H1 (cell line): ENCODE data around the gene SERPINF2. TPM values are rescaled to one million over a fixed set of nuclear protein-coding genes. Genes with fewer than 3 reads are reported as not detected.

Experiments used
- CTCF ChIA-PET: fragments of 300-600 bp; sonication (Branson Sonifier 250); formaldehyde crosslinking; loops from one replicate; lab custom pipeline; 2021; ENCODE audit not compliant: partially characterized antibody; lab: Charles Lee
- POLR2A ChIA-PET: fragments of 300-600 bp; sonication (Branson Sonifier 250); formaldehyde crosslinking; loops from one replicate; lab custom pipeline; 2021; ENCODE audit warnings: inconsistent platforms; ENCODE audit not compliant: partially characterized antibody; lab: Charles Lee
- DNase-seq, 2 experiments: peaks; one replicate each; pipeline versions ENCODE4 v3.0.0 to v3.0.0-alpha.2; 2010 to 2022; ENCODE audit warnings: low spot score in 2 of 2, low read depth in 1 of 2, mixed read lengths in 1 of 2
- FAIRE-seq: peaks from 2 replicates; lab custom pipeline; 2011; peaks lifted over from hg19 to GRCh38; lab: Jason Lieb, UNC
- H2AFZ ChIP-seq: 2 replicates; pipeline ENCODE4 v1.8.1; 2012; ENCODE audit warnings: low read length, inconsistent platforms
- H2AK5ac ChIP-seq: 2 replicates; pipeline ENCODE4 v1.6.1; 2013; ENCODE audit warnings: low read depth, low read length
- H2BK120ac ChIP-seq: replicated peaks from 2 replicates; pipeline ENCODE3; 2013; ENCODE audit warnings: low read depth, low read length, inconsistent platforms
- H2BK12ac ChIP-seq: 2 replicates; pipeline ENCODE4 v1.6.1; 2013; ENCODE audit warnings: low read depth, low read length
- H2BK15ac ChIP-seq: 2 replicates; pipeline ENCODE4 v1.6.1; 2013; ENCODE audit warnings: low read length
- H2BK20ac ChIP-seq: 2 replicates; pipeline ENCODE4 v1.6.1; 2013; ENCODE audit warnings: low read length
- H2BK5ac ChIP-seq: 2 replicates; pipeline ENCODE4 v1.6.1; 2013; ENCODE audit warnings: low read depth, low read length
- H3K14ac ChIP-seq: 2 replicates; pipeline ENCODE4 v1.6.1; 2013; ENCODE audit warnings: inconsistent platforms; ENCODE audit not compliant: insufficient read length
- H3K18ac ChIP-seq: 2 replicates; pipeline ENCODE4 v1.6.1; 2013; ENCODE audit warnings: low read length; ENCODE audit errors: extremely low read depth
- H3K23ac ChIP-seq: 2 replicates; pipeline ENCODE4 v1.6.1; 2013; ENCODE audit warnings: inconsistent platforms; ENCODE audit not compliant: insufficient read length
- H3K23me2 ChIP-seq: 2 replicates; pipeline ENCODE4 v1.6.1; 2013; ENCODE audit warnings: low read depth, low read length
- H3K27ac ChIP-seq: 2 replicates; pipeline ENCODE4 v1.6.1; 2011; ENCODE audit warnings: low read depth, low read length, inconsistent platforms
- H3K27me3 ChIP-seq, 4 experiments: replicated peaks in 1 of 4; 1 replicate in 1 of 4; 2 replicates in 3 of 4; pipeline versions ENCODE4 v1.6.1 to v1.8.1; 2011 to 2013; ENCODE audit warnings: low read length in 3 of 4, mild to moderate bottlenecking in 3 of 4, inconsistent platforms in 2 of 4, mixed read lengths in 2 of 4, moderate library complexity in 1 of 4; ENCODE audit not compliant: control insufficient read depth in 3 of 4, insufficient read depth in 3 of 4; ENCODE audit errors: extremely low read depth in 1 of 4
- H3K36me3 ChIP-seq, 4 experiments: 2 replicates each; pipeline versions ENCODE4 v1.6.1 to v1.8.1; 2011 to 2013; ENCODE audit warnings: mild to moderate bottlenecking in 4 of 4, low read length in 3 of 4, moderate library complexity in 2 of 4, control low read depth in 1 of 4, inconsistent platforms in 1 of 4; ENCODE audit not compliant: insufficient read depth in 4 of 4, control insufficient read depth in 2 of 4
- H3K4ac ChIP-seq: replicated peaks from 2 replicates; pipeline ENCODE3; 2013; ENCODE audit warnings: low read length, low read depth, mixed read lengths, inconsistent platforms; ENCODE audit not compliant: insufficient read length
- H3K4me1 ChIP-seq, 4 experiments: replicated peaks in 1 of 4; 1 replicate in 1 of 4; 2 replicates in 3 of 4; pipeline versions ENCODE4 v1.6.1 to v1.8.1; 2011 to 2013; ENCODE audit warnings: low read length in 3 of 4, inconsistent platforms in 2 of 4, mixed read lengths in 1 of 4; ENCODE audit not compliant: insufficient read depth in 4 of 4, control insufficient read depth in 3 of 4
- H3K4me2 ChIP-seq, 2 experiments: 2 replicates each; pipeline versions ENCODE4 v1.6.1 to v1.8.1; 2011 to 2013; ENCODE audit warnings: low read depth in 2 of 2, low read length in 2 of 2, control low read depth in 1 of 2, inconsistent platforms in 1 of 2, mild to moderate bottlenecking in 1 of 2; ENCODE audit not compliant: insufficient read depth in 1 of 2
- H3K4me3 ChIP-seq, 4 experiments: fragments of 200-600, 300-600 bp in 1 of 4; sonication (generic), shearing (Covaris generic), sonication (Bioruptor Twin) in 1 of 4; 2 replicates each; pipeline versions ENCODE4 v1.5.1 to v1.8.1; 2011 to 2016; ENCODE audit warnings: low read length in 4 of 4, low read depth in 3 of 4, control low read depth in 2 of 4, inconsistent platforms in 2 of 4, mild to moderate bottlenecking in 2 of 4, mixed read lengths in 1 of 4, moderate library complexity in 1 of 4; ENCODE audit not compliant: insufficient read depth in 2 of 4; ENCODE audit errors: extremely low read depth in 1 of 4
- H3K56ac ChIP-seq: replicated peaks from 2 replicates; pipeline ENCODE3; 2013; ENCODE audit warnings: low read depth, mild to moderate bottlenecking, mixed read lengths, low read length, inconsistent platforms; ENCODE audit not compliant: insufficient read length
- H3K79me1 ChIP-seq: 2 replicates; pipeline ENCODE4 v1.6.1; 2013; ENCODE audit warnings: low read depth, low read length, control low read depth
- H3K79me2 ChIP-seq, 2 experiments: 2 replicates each; pipeline versions ENCODE4 v1.6.1 to v1.8.1; 2012 to 2013; ENCODE audit warnings: low read length in 2 of 2, mild to moderate bottlenecking in 2 of 2, inconsistent platforms in 1 of 2; ENCODE audit not compliant: insufficient read depth in 2 of 2, control insufficient read depth in 1 of 2
- H3K9ac ChIP-seq, 4 experiments: replicated peaks in 1 of 4; 1 replicate in 1 of 4; 2 replicates in 3 of 4; pipeline versions ENCODE4 v1.6.1 to v1.8.1; 2011 to 2013; ENCODE audit warnings: low read depth in 3 of 4, low read length in 3 of 4, control low read depth in 2 of 4, mild to moderate bottlenecking in 2 of 4, moderate library complexity in 2 of 4, inconsistent platforms in 1 of 4; ENCODE audit errors: extremely low read depth in 1 of 4
- H3K9me3 ChIP-seq, 2 experiments: 2 replicates each; pipeline versions ENCODE4 v1.6.1 to v1.8.1; 2012 to 2013; ENCODE audit warnings: mild to moderate bottlenecking in 2 of 2, moderate library complexity in 2 of 2, control low read depth in 1 of 2, inconsistent platforms in 1 of 2, low read depth in 1 of 2, low read length in 1 of 2, mixed read lengths in 1 of 2; ENCODE audit not compliant: insufficient read depth in 2 of 2
- H4K20me1 ChIP-seq, 2 experiments: replicated peaks in 1 of 2; 2 replicates each; pipeline versions ENCODE3 to v1.8.1; 2011 to 2013; ENCODE audit warnings: inconsistent platforms in 2 of 2, low read length in 2 of 2, mild to moderate bottlenecking in 1 of 2; ENCODE audit not compliant: insufficient read depth in 2 of 2, control insufficient read depth in 1 of 2
- H4K5ac ChIP-seq: 2 replicates; pipeline ENCODE4 v1.6.1; 2013; ENCODE audit warnings: low read length, low read depth, mixed read lengths, inconsistent platforms; ENCODE audit not compliant: insufficient read length
- H4K8ac ChIP-seq: 2 replicates; pipeline ENCODE4 v1.8.0; 2013; ENCODE audit warnings: mild to moderate bottlenecking, moderate library complexity, low read length, inconsistent platforms; ENCODE audit not compliant: insufficient read depth; ENCODE audit errors: extremely low read depth
- H4K91ac ChIP-seq: replicated peaks from 2 replicates; pipeline ENCODE3; 2013; ENCODE audit warnings: low read length, mixed read lengths, inconsistent platforms; ENCODE audit not compliant: insufficient read length
- ASH2L ChIP-seq: fragments of 200-600, 300-600 bp; sonication (generic); IDR thresholded peaks from one replicate; pipeline ENCODE4 v1.7.1; 2017; ENCODE audit warnings: low read length
- POLR2A ChIP-seq, 2 experiments: IDR thresholded peaks; 1 replicate in 1 of 2; 2 replicates in 1 of 2; pipeline ENCODE4 v1.6.1; 2011; ENCODE audit warnings: low read depth in 2 of 2, low read length in 2 of 2, mild to moderate bottlenecking in 2 of 2; ENCODE audit errors: control extremely low read depth in 1 of 2
- TEAD4 ChIP-seq: IDR thresholded peaks from 2 replicates; pipeline ENCODE4 v1.6.1; 2012; ENCODE audit warnings: low read depth, low read length, inconsistent platforms, mixed read lengths
- WGBS, 2 experiments: shearing (Covaris generic) in 1 of 2; methylation state at CpG; one replicate each; pipeline versions ENCODE4 v1.1.6 to v1.1.7; 2013 to 2015; ENCODE audit warnings: low lambda C conversion rate in 2 of 2, mixed read lengths in 2 of 2, inconsistent platforms in 1 of 2, low coverage in 1 of 2, missing lambda C conversion rate in 1 of 2; ENCODE audit not compliant: insufficient replicate concordance in 2 of 2, insufficient coverage in 1 of 2, insufficient read length in 1 of 2; ENCODE audit errors: extremely low coverage in 1 of 2, missing lambda C conversion rate in 1 of 2; 5-methylcytosine and 5-hydroxymethylcytosine counted together
- polyA plus RNA-seq, 7 experiments: library from polyadenylated mRNA; depleted of rRNA in 3 of 7; stranded (reverse) in 5 of 7; unstranded in 2 of 7; fragments of >200 nt in 5 of 7; fragments of 200-250 nt in 2 of 7; gene quantifications; 1 replicate in 5 of 7; 2 replicates in 1 of 7; 4 replicates in 1 of 7; pipeline versions ENCODE4 v1.2.1 to v1.2.3, GENCODE V29; 2011 to 2013; ENCODE audit warnings: missing spikeins in 2 of 7, mixed read lengths in 2 of 7
- total RNA-seq: library from RNA; stranded (reverse); fragmentation: NEBNext Ultra II Directional; extraction: Animal tissue kit (Norgen Biotek cat#: 25700); gene quantifications from 2 replicates; pipeline ENCODE4 v1.2.1, GENCODE V29; 2021

Gene SERPINF2
- total and polyA plus RNA-seq, 2 of the 8 experiments (the other 6 are each of a cell fraction or from before 2014, with no cell fraction given), result 1.8 to 3.2 TPM

DNA sequence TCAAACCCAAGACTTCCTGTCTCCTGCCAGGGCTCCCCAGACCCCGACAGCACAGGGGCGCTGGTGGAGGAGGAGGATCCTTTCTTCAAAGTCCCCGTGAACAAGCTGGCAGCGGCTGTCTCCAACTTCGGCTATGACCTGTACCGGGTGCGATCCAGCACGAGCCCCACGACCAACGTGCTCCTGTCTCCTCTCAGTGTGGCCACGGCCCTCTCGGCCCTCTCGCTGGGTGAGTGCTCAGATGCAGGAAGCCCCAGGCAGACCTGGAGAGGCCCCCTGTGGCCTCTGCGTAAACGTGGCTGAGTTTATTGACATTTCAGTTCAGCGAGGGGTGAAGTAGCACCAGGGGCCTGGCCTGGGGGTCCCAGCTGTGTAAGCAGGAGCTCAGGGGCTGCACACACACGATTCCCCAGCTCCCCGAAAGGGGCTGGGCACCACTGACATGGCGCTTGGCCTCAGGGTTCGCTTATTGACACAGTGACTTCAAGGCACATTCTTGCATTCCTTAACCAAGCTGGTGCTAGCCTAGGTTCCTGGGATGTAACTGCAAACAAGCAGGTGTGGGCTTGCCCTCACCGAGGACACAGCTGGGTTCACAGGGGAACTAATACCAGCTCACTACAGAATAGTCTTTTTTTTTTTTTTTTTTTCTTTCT is 27.3 kb downstream of the SERPINF2 start:
- no peak overlapping the region for H2AK5ac ChIP-seq
- no peaks in the 10 kb centered on the region for H3K27me3 ChIP-seq
- no peak overlapping the region for H2BK120ac ChIP-seq
- CTCF ChIA-PET, result interaction anchor here (0.6 to 6.9 kb wide), 9 partner anchors 8 to 355 kb away, joined by 3 to 70 read pairs (median 3); partner anchors contain the start of genes SERPINF1 and WDR81
- H3K4ac ChIP-seq, result no peak overlapping the region
- TF ChIP-seq ASH2L (no peak), TEAD4 (peak; percentile 87), POLR2A (IDR thresholded peaks at IDR 0.05; ENCODE audit: control extremely low read depth in 1 of 2, low read depth in 2 of 2, low read length in 2 of 2) (0 out of 3 replicates have a peak, but pooled peaks of 1 of the 2 experiments have one; percentile 26)
- TF ChIP-seq, all 59 proteins: peak for 2
- peak overlapping the region; percentile 62; the same call in 1 of the 2 replicates for H4K8ac ChIP-seq
- no peak overlapping the region for H3K56ac ChIP-seq
- peak overlapping the region; percentile 67; the same call in 1 of the 2 replicates for H2BK5ac ChIP-seq
- no peaks in the 10 kb centered on the region for H3K79me2 ChIP-seq
- H3K4me2 ChIP-seq, result peak overlapping the region in 1 of 2 experiments; percentile 33; a peak in 1 of 4 replicates
- no peak overlapping the region for H2AFZ ChIP-seq
- peaks cover 2% of the 10 kb centered on the region in 2 experiments for H4K20me1 ChIP-seq
- H2BK15ac ChIP-seq, result peak overlapping the region; percentile 13; the same call in 1 of the 2 replicates
- H2BK20ac ChIP-seq, result no peak overlapping the region
- H3K4me1 ChIP-seq, result peaks cover 0 to 10% (median 6%) of the 10 kb centered on the region in 4 experiments; a peak in 5 of 7 replicates
- H3K23ac ChIP-seq, result no peak overlapping the region
- WGBS, 2 experiments, result 66% methylated on average over 21 of the region's 21 CpGs; no CpG with 5 or more reads in 1 of the 2 experiments
- H4K91ac ChIP-seq, result peak overlapping the region; percentile 69
- peaks cover 0 to 6% (median under 1%) of the 10 kb centered on the region in 4 experiments; a peak in 3 of 8 replicates for H3K36me3 ChIP-seq
- POLR2A ChIA-PET, result interaction anchor here (1.1 to 3.8 kb wide), 9 partner anchors 8 to 100 kb away, joined by 3 to 17 read pairs (median 6); partner anchors contain the start of gene SERPINF1
- H3K9ac ChIP-seq, result no peak overlapping the region
- H3K27ac ChIP-seq, result no peak overlapping the region
- H3K23me2 ChIP-seq, result no peaks in the 10 kb centered on the region
- peak overlapping the region; percentile 55; the same call in 1 of the 2 replicates for H3K18ac ChIP-seq
- H3K9me3 ChIP-seq, result no peaks in the 10 kb centered on the region
- H2BK12ac ChIP-seq, result 0 out of 2 replicates have a peak overlapping the region, but pooled peaks have one; percentile 82
- H3K79me1 ChIP-seq, result no peaks in the 10 kb centered on the region
- DNase-seq, result no peak
- no peak overlapping the region for H3K14ac ChIP-seq
- FAIRE-seq, result no peak
- H4K5ac ChIP-seq, result peak overlapping the region; percentile 7
- H3K4me3 ChIP-seq, result no peak overlapping the region
